Activated CD8-positive, alpha-beta memory T cell treated with anti-CD3 and anti-CD28 coated beads for 36 hours (primary cell): ENCODE data around the gene SANBR. TPM values are rescaled to one million over a fixed set of nuclear protein-coding genes. Genes with fewer than 3 reads are reported as not detected.

Experiments
- CTCF ChIA-PET: fragments of 350-600 bp; sonication (Branson Sonifier 250); formaldehyde crosslinking; loops from one replicate; lab custom pipeline; 2021; ENCODE audit warnings: antibody characterized with exemption; lab: Charles Lee
- POLR2A ChIA-PET: fragments of 350-600 bp; sonication (Branson Sonifier 250); formaldehyde crosslinking; loops from one replicate; lab custom pipeline; 2021; ENCODE audit warnings: antibody characterized with exemption; lab: Charles Lee
- total RNA-seq, 2 experiments: library from RNA; stranded (reverse); gene quantifications; one replicate each; pipeline ENCODE4 v1.2.3, GENCODE V29; 2021

SANBR gene
- total RNA-seq, 2 experiments from 2014 or later: 2.0 to 2.5 TPM

- POLR2A ChIA-PET: no interaction called here
- CTCF ChIA-PET: no interaction called here
Measured at GRCh38 chr2:61059382-61059781, 6.3 kb upstream of the SANBR start.

- ChIA-PET CTCF (no interaction called here), POLR2A (no interaction called here)
Measured at GRCh38 chr2:61074100-61074499, 8.4 kb downstream of the SANBR start.

- POLR2A ChIA-PET: no interaction called here
- CTCF ChIA-PET: no interaction called here
Measured at GRCh38 chr2:61085883-61086282, 20.2 kb downstream of the SANBR start.

- CTCF ChIA-PET: interaction anchor here (1.0 kb wide), 1 partner anchor 18 kb away, joined by 3 read pairs; no protein-coding TSS in a partner anchor
- POLR2A ChIA-PET: no interaction called here
Measured at GRCh38 chr2:61089797-61090196, 24.1 kb downstream of the SANBR start.

GRCh38 chr2:61090386-61090921, 24.8 kb downstream of the SANBR start:
- ChIA-PET CTCF (interaction anchor here (0.7 to 1.0 kb wide), 2 partner anchors 18 to 405 kb away, joined by 3 to 4 read pairs; no protein-coding TSS in a partner anchor), POLR2A (no interaction called here)

- POLR2A ChIA-PET: no interaction called here
- CTCF ChIA-PET: no interaction called here
Measured at GRCh38 chr2:61091485-61091884, 25.8 kb downstream of the SANBR start.

- CTCF ChIA-PET: no interaction called here
- POLR2A ChIA-PET: no interaction called here
Measured at GRCh38 chr2:61096438-61096837, 30.8 kb downstream of the SANBR start.

GRCh38 chr2:61100801-61101200, 35.1 kb downstream of the SANBR start:
- ChIA-PET POLR2A (no interaction called here), CTCF (no interaction called here)

GRCh38 chr2:61109291-61109690, 43.6 kb downstream of the SANBR start:
- CTCF ChIA-PET: interaction anchor here (0.6 kb wide), 1 partner anchor 800 kb away, joined by 3 read pairs; no protein-coding TSS in a partner anchor
- POLR2A ChIA-PET: no interaction called here

GRCh38 chr2:61111708-61112107, 46.0 kb downstream of the SANBR start:
- ChIA-PET POLR2A (no interaction called here), CTCF (no interaction called here)

- ChIA-PET POLR2A (no interaction called here), CTCF (no interaction called here)
Measured at GRCh38 chr2:61114147-61114546, 48.5 kb downstream of the SANBR start.

Other genes with a start within 250 kb of the SANBR start
- 10 to 100 TPM; 55.3 TPM for gene REL, start 184.3 kb upstream of the SANBR start, total RNA-seq
- gene PEX13, start 48.2 kb upstream of the SANBR start, total RNA-seq: 10 to 100 TPM; 19.1 to 21.2 TPM
- 1 to 10 TPM; 8.7 to 8.8 TPM for gene PUS10, start 47.6 kb upstream of the SANBR start, total RNA-seq
- gene C2orf74, start 96.3 kb downstream of the SANBR start, total RNA-seq: 10 to 100 TPM; 10.5 to 11.9 TPM